Left lung (tissue), 10 donors: ENCODE data around the gene TM4SF18. TPM values are rescaled to one million over a fixed set of nuclear protein-coding genes. Genes with fewer than 3 reads are reported as not detected.

Experiments
- ATAC-seq: fragments of 200-7000 bp; cut with Tn5 transposase; one replicate; pipeline ENCODE4 v1.9.1; 2020; ENCODE audit warnings: moderate library complexity
- DNase-seq, 4 donors: peaks; one replicate each; pipeline ENCODE4 v3.0.0-alpha.2; 2013 to 2020
- H3K27ac ChIP-seq, 2 donors: fragments of 200-600 bp; sonication (generic) in 1 of 2; one replicate each; pipeline versions ENCODE4 v1.5.0 to v1.8.0; 2020 to 2021
- H3K27me3 ChIP-seq, 2 donors: fragments of 200-600 bp; sonication (generic) in 1 of 2; one replicate each; pipeline versions ENCODE4 v1.5.0 to v1.8.0; 2020 to 2021
- H3K36me3 ChIP-seq, 2 donors: fragments of 200-600 bp; sonication (generic) in 1 of 2; one replicate each; pipeline versions ENCODE4 v1.5.0 to v1.8.0; 2020 to 2021
- H3K4me1 ChIP-seq, 2 donors: fragments of 200-600 bp; one replicate each; pipeline ENCODE4 v1.8.0; 2021
- H3K4me3 ChIP-seq, 2 donors: fragments of 200-600 bp; sonication (generic) in 1 of 2; one replicate each; pipeline versions ENCODE4 v1.5.0 to v1.8.0; 2020 to 2021; ENCODE audit warnings: mild to moderate bottlenecking in 1 of 2
- H3K9me3 ChIP-seq, 2 donors: fragments of 200-600 bp; sonication (generic) in 1 of 2; one replicate each; pipeline versions ENCODE4 v1.5.0 to v1.8.0; 2020 to 2021
- CTCF ChIP-seq, 2 donors: fragments of 200-600 bp; sonication (generic) in 1 of 2; IDR thresholded peaks; one replicate each; pipeline versions ENCODE4 v1.5.0 to v1.8.0; 2021; ENCODE audit warnings: antibody characterized with exemption in 2 of 2
- intact Hi-C, 2 donors: fragments of 100-400 bp; cut with DNase I; formaldehyde crosslinking; loops; one replicate each; pipeline versions ENCODE4 v1.11.2 to v1.14.2; 2022
- polyA plus RNA-seq, 6 donors: library from polyadenylated mRNA; unstranded; fragments of 120-200 nt; gene quantifications; one replicate each; pipeline ENCODE4 v1.2.1, GENCODE V29; 2013; ENCODE audit not compliant: insufficient read length in 6 of 6
- total RNA-seq, 2 donors: library from RNA; stranded (reverse); fragmentation: NEBNext Ultra II Directional; extraction: Animal tissue kit (Norgen Biotek cat#: 25700); gene quantifications; one replicate each; pipeline ENCODE4 v1.2.1, GENCODE V29; 2021
- donor health status: DM: no; HTN: yes; CAD: no.
- donor health status: DM: no; HTN: no; CAD: no.

TM4SF18 gene
- total and polyA plus RNA-seq, 8 donors: 8.5 to 13.3 (median 9.8) TPM

- ATAC-seq (peak; percentile 8), DNase-seq (no peak)
- no peak for TF ChIP-seq CTCF (IDR thresholded peaks at IDR 0.05)
- peaks cover 11 to 41% of the 10 kb centered on the region in 2 donors for H3K4me1 ChIP-seq
- intact Hi-C loops: no loop called here
- H3K36me3 ChIP-seq: peaks cover 0 to 24% of the 10 kb centered on the region in 2 donors
- H3K27me3 ChIP-seq: no peaks in the 10 kb centered on the region
- H3K9me3 ChIP-seq: no peaks in the 10 kb centered on the region
- peak overlapping the region in 1 of 2 donors; percentile 14 for H3K27ac ChIP-seq
- no peak overlapping the region for H3K4me3 ChIP-seq
Measured at GRCh38 chr3:149368201-149368673, 34.8 kb upstream of the TM4SF18 start.

GRCh38 chr3:149366941-149367840 is 33.8 kb upstream of the TM4SF18 start:
- no peak for TF ChIP-seq CTCF (IDR thresholded peaks at IDR 0.05)
- Histone ChIP-seq H3K4me3 (no peak overlapping the region), H3K4me1 (peaks cover 10 to 33% of the 10 kb centered on the region in 2 donors), H3K36me3 (peaks cover 0 to 17% of the 10 kb centered on the region in 2 donors), H3K9me3 (no peaks in the 10 kb centered on the region), H3K27me3 (no peaks in the 10 kb centered on the region), H3K27ac (peak overlapping the region; percentile 27 to 39)
- intact Hi-C loops: no loop called here
- peak; percentile 86 for ATAC-seq
- no peak for DNase-seq

- Histone ChIP-seq H3K9me3 (no peaks in the 10 kb centered on the region), H3K4me3 (no peak overlapping the region), H3K27ac (no peak overlapping the region), H3K36me3 (peaks cover 0 to 7% of the 10 kb centered on the region in 2 donors), H3K4me1 (peaks cover 5 to 23% of the 10 kb centered on the region in 2 donors), H3K27me3 (no peaks in the 10 kb centered on the region)
- ATAC-seq (no peak), DNase-seq (no peak)
- intact Hi-C loops: no loop called here
- no peak for TF ChIP-seq CTCF (IDR thresholded peaks at IDR 0.05)
Measured at GRCh38 chr3:149366031-149366430, 32.6 kb upstream of the TM4SF18 start.

GRCh38 chr3:149364624-149365023 is 31.2 kb upstream of the TM4SF18 start:
- no peaks in the 10 kb centered on the region for H3K9me3 ChIP-seq
- intact Hi-C loops: no loop called here
- peaks cover 0 to 5% of the 10 kb centered on the region in 2 donors for H3K36me3 ChIP-seq
- no peak for TF ChIP-seq CTCF (IDR thresholded peaks at IDR 0.05)
- no peak for ATAC-seq
- H3K27me3 ChIP-seq: no peaks in the 10 kb centered on the region
- no peak for DNase-seq
- no peak overlapping the region for H3K27ac ChIP-seq
- no peak overlapping the region for H3K4me3 ChIP-seq
- H3K4me1 ChIP-seq: peaks cover 0 to 16% of the 10 kb centered on the region in 2 donors

- H3K4me3 ChIP-seq: no peak overlapping the region
- intact Hi-C loops: no loop called here
- no peak for DNase-seq
- no peaks in the 10 kb centered on the region for H3K27me3 ChIP-seq
- no peaks in the 10 kb centered on the region for H3K9me3 ChIP-seq
- no peaks in the 10 kb centered on the region for H3K36me3 ChIP-seq
- ATAC-seq: no peak
- no peak overlapping the region for H3K27ac ChIP-seq
- TF ChIP-seq CTCF (IDR thresholded peaks at IDR 0.05): no peak
- peaks cover 0 to 5% of the 10 kb centered on the region in 2 donors for H3K4me1 ChIP-seq
Measured at GRCh38 chr3:149363053-149363452, 29.6 kb upstream of the TM4SF18 start.
